ENCODE measurements around the gene EMP1. TPM values are rescaled to one million over a fixed set of nuclear protein-coding genes. Genes with fewer than 3 reads are reported as not detected.

EMP1 gene
- total and polyA plus RNA-seq, 2 experiments from 2014 or later: 51.1 to 67.3 TPM

DNA sequence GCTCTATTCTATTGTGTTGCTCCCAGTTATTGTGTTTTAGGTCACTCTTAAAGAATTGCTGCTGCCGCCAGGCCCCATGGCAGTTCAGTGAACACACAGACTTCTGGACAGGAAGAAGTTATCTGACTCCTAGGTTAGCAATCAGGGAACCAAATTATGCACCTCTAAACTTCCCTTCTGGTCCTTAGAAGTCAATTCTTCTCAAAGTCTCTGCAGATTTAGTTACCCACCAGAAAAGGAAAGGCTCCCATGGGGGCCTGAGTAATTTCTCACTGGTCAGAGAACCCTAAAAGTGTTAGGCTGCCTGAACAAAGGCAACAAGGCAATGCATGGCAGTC, 10.0 kb downstream of the EMP1 start:
- TF ChIP-seq EZH2 (IDR thresholded peaks at IDR 0.05; ENCODE audit: borderline replicate concordance) (no peak), EZH2phosphoT487 (IDR thresholded peaks at IDR 0.05; ENCODE audit: low read depth, severe bottlenecking, unreplicated experiment) (no peak)
- TF ChIP-seq, protein P1, sequence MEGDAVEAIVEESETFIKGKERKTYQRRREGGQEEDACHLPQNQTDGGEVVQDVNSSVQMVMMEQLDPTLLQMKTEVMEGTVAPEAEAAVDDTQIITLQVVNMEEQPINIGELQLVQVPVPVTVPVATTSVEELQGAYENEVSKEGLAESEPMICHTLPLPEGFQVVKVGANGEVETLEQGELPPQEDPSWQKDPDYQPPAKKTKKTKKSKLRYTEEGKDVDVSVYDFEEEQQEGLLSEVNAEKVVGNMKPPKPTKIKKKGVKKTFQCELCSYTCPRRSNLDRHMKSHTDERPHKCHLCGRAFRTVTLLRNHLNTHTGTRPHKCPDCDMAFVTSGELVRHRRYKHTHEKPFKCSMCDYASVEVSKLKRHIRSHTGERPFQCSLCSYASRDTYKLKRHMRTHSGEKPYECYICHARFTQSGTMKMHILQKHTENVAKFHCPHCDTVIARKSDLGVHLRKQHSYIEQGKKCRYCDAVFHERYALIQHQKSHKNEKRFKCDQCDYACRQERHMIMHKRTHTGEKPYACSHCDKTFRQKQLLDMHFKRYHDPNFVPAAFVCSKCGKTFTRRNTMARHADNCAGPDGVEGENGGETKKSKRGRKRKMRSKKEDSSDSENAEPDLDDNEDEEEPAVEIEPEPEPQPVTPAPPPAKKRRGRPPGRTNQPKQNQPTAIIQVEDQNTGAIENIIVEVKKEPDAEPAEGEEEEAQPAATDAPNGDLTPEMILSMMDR (IDR thresholded peaks at IDR 0.05; ENCODE audit: poor library complexity): no peak
- Histone ChIP-seq H3K4me2 (no peak overlapping the region), H3K79me2 (no peaks in the 10 kb centered on the region), H2AFZ (no peak overlapping the region), H3K27ac (no peak overlapping the region), H3K36me3 (replicated peaks; ENCODE audit: insufficient read depth, low read depth) (no peaks in the 10 kb centered on the region), H3K4me3 (no peak overlapping the region), H3K27me3 (no peaks in the 10 kb centered on the region), H3K4me1 (ENCODE audit: insufficient read depth) (peaks cover 34% of the 10 kb centered on the region), H4K20me1 (ENCODE audit: insufficient read depth, poor library complexity, severe bottlenecking) (no peaks in the 10 kb centered on the region), H3K9me3 (ENCODE audit: low read depth) (no peaks in the 10 kb centered on the region), H3K9me2 (replicated peaks; ENCODE audit: insufficient read depth) (no peaks in the 10 kb centered on the region)
- 90% methylated on average over 1 of the region's 1 CpG for WGBS (ENCODE audit: low lambda C conversion rate, missing lambda C conversion rate)
- no peak for DNase-seq (ENCODE audit: low spot score)

- Histone ChIP-seq H2AFZ (no peak overlapping the region), H3K9me2 (replicated peaks; ENCODE audit: insufficient read depth) (no peaks in the 10 kb centered on the region), H3K4me2 (no peak overlapping the region), H3K9me3 (ENCODE audit: low read depth) (no peaks in the 10 kb centered on the region), H3K27ac (peak overlapping the region; percentile 8), H3K36me3 (replicated peaks; ENCODE audit: insufficient read depth, low read depth) (no peaks in the 10 kb centered on the region), H3K4me3 (no peak overlapping the region), H3K4me1 (ENCODE audit: insufficient read depth) (peaks cover 38% of the 10 kb centered on the region), H4K20me1 (ENCODE audit: insufficient read depth, poor library complexity, severe bottlenecking) (no peaks in the 10 kb centered on the region), H3K79me2 (no peaks in the 10 kb centered on the region), H3K27me3 (no peaks in the 10 kb centered on the region)
- DNase-seq (ENCODE audit: low spot score): peak; percentile 54
- TF ChIP-seq EZH2phosphoT487 (IDR thresholded peaks at IDR 0.05; ENCODE audit: low read depth, severe bottlenecking, unreplicated experiment) (no peak), EZH2 (IDR thresholded peaks at IDR 0.05; ENCODE audit: borderline replicate concordance) (no peak)
- TF ChIP-seq, protein P1 (IDR thresholded peaks at IDR 0.05; ENCODE audit: poor library complexity): peak; percentile 76
- WGBS (ENCODE audit: low lambda C conversion rate, missing lambda C conversion rate): 67% methylated on average over 9 of the region's 9 CpGs
Measured at GRCh38 chr12:13208533-13209435, 12.3 kb downstream of the EMP1 start.

DNA sequence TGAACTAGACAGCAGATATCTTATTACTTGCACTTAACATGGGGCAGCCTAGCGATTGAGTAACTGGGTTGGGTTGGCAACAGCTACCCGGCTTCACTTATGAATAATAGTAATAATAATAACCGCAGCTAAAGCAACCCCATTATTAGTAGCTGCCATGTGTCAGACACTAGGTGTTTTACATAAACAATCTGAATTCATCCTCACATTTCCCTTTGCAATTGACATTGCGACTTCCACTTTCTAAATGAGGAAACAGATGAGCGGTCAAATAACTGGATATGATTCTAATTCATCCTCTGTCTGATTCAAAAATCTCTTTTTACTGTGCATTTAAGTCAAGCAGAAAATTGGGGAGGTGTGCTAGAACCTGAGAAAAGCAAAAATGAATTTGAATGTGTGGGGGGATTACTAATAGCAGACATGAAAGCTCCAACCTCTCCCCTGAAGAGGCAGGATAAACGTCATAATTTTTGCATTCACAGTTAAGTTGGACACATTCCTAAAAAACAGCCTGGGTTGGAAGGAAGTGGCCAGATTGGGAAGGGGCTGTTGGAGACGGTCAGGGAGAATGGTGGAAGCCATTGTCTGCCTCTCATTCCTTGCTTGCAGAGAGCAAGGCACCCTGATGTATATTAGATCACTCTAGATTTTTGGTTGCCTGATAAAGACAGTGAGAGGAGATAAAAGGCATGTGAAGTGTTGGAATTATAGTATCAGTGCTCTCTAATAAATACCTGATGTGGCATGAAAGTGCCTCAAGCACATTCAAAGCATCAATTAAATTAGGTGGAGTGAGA, 13.1 kb downstream of the EMP1 start:
- H3K4me2 ChIP-seq: no peak overlapping the region
- H3K9me2 ChIP-seq (replicated peaks; ENCODE audit: insufficient read depth): no peaks in the 10 kb centered on the region
- H3K27ac ChIP-seq: no peak overlapping the region
- no peak overlapping the region for H3K4me3 ChIP-seq
- no peaks in the 10 kb centered on the region for H3K27me3 ChIP-seq
- no peaks in the 10 kb centered on the region for H3K36me3 ChIP-seq (replicated peaks; ENCODE audit: insufficient read depth, low read depth)
- H3K4me1 ChIP-seq (ENCODE audit: insufficient read depth): peaks cover 31% of the 10 kb centered on the region
- H4K20me1 ChIP-seq (ENCODE audit: insufficient read depth, poor library complexity, severe bottlenecking): no peaks in the 10 kb centered on the region
- TF ChIP-seq, protein P1 (IDR thresholded peaks at IDR 0.05; ENCODE audit: poor library complexity): no peak
- no peak for TF ChIP-seq EZH2phosphoT487 (IDR thresholded peaks at IDR 0.05; ENCODE audit: low read depth, severe bottlenecking, unreplicated experiment)
- TF ChIP-seq EZH2 (IDR thresholded peaks at IDR 0.05; ENCODE audit: borderline replicate concordance): no peak
- H2AFZ ChIP-seq: no peak overlapping the region
- 74% methylated on average over 7 of the region's 7 CpGs for WGBS (ENCODE audit: low lambda C conversion rate, missing lambda C conversion rate)
- no peak for DNase-seq (ENCODE audit: low spot score)
- H3K9me3 ChIP-seq (ENCODE audit: low read depth): no peaks in the 10 kb centered on the region
- H3K79me2 ChIP-seq: no peaks in the 10 kb centered on the region
